ENCODE results near the gene GRIK4. TPM values are rescaled to one million over a fixed set of nuclear protein-coding genes. Genes with fewer than 3 reads are reported as not detected.

Gene GRIK4
- polyA plus RNA-seq, 1 of the 3 experiments (the other 2 are of a cell fraction) = 0.03 TPM

GRCh38 chr11:120994091-120994859, 482.7 kb downstream of the GRIK4 start:
- Histone ChIP-seq H3K27ac (ENCODE audit: low read depth in 2 of 2, low read length in 1 of 2) (no peak overlapping the region), H2AFZ (ENCODE audit: low read depth) (no peak overlapping the region), H3K27me3 (ENCODE audit: insufficient read depth) (no peaks in the 10 kb centered on the region), H3K79me2 (ENCODE audit: insufficient read depth) (no peaks in the 10 kb centered on the region), H3K9ac (no peak overlapping the region), H3K4me3 (ENCODE audit: low read depth in 2 of 2, low read length in 1 of 2) (no peak overlapping the region), H3K9me3 (no peaks in the 10 kb centered on the region), H4K20me1 (ENCODE audit: insufficient read depth) (no peaks in the 10 kb centered on the region), H3K4me2 (no peak overlapping the region), H3K36me3 (replicated peaks in 1 of 2; ENCODE audit: control insufficient read depth in 1 of 2, insufficient read depth in 2 of 2, low read length in 1 of 2) (no peaks in the 10 kb centered on the region), H3K4me1 (ENCODE audit: control insufficient read depth in 1 of 2, insufficient read depth in 2 of 2, low read depth in 1 of 2, low read length in 1 of 2) (peaks cover 0 to 6% of the 10 kb centered on the region in 2 experiments; a peak in 2 of 4 replicates), H3K9me2 (no peaks in the 10 kb centered on the region), H3F3A (replicated peaks; ENCODE audit: insufficient read depth) (no peaks in the 10 kb centered on the region)
- CTCF ChIA-PET = interaction anchor here (1.4 kb wide), 1 partner anchor 94 kb away, joined by 3 read pairs; no protein-coding TSS in a partner anchor
- WGBS (ENCODE audit: low lambda C conversion rate) = 10% methylated on average over 1 of the region's 1 CpG
- no peak for TF ChIP-seq FOXJ3 (CRISPR knock-in tag; IDR thresholded peaks at IDR 0.05)
- TF ChIP-seq EP300 (IDR thresholded peaks at IDR 0.05; ENCODE audit: borderline replicate concordance in 1 of 2, low read depth in 1 of 2, low read length in 1 of 2) = peak in 1 of 2 experiments; percentile 25; a peak in 1 of 4 replicates
- TF ChIP-seq CHD2 (IDR thresholded peaks at IDR 0.05; ENCODE audit: low read length, partially characterized antibody) = no peak
- TF ChIP-seq FOSL2 (IDR thresholded peaks at IDR 0.05; ENCODE audit: borderline replicate concordance, low read depth) = no peak
- peak; percentile 65; the same call in 1 of the 2 replicates for TF ChIP-seq GATA2 (CRISPR knock-in tag; IDR thresholded peaks at IDR 0.05)
- TF ChIP-seq RFX5 (IDR thresholded peaks at IDR 0.05; ENCODE audit: low read length) = no peak
- POLR2A ChIA-PET = no interaction called here
- DNase-seq = no peak

GRCh38 chr11:120995184-120995583, 483.6 kb downstream of the GRIK4 start:
- no peak for DNase-seq
- WGBS (ENCODE audit: low lambda C conversion rate) = 36% methylated on average over 2 of the region's 2 CpGs
- H3K36me3 ChIP-seq (replicated peaks in 1 of 2; ENCODE audit: control insufficient read depth in 1 of 2, insufficient read depth in 2 of 2, low read length in 1 of 2) = no peaks in the 10 kb centered on the region

GRCh38 chr11:120996973-120997372, 485.4 kb downstream of the GRIK4 start:
- no peaks in the 10 kb centered on the region for H4K20me1 ChIP-seq (ENCODE audit: insufficient read depth)
- H3K4me2 ChIP-seq = no peak overlapping the region
- H3K4me1 ChIP-seq (ENCODE audit: control insufficient read depth in 1 of 2, insufficient read depth in 2 of 2, low read depth in 1 of 2, low read length in 1 of 2) = peaks cover 0 to 6% of the 10 kb centered on the region in 2 experiments; a peak in 2 of 4 replicates
- ChIA-PET CTCF (interaction anchor here (1.1 to 1.7 kb wide), 2 partner anchors 16 to 44 kb away, joined by 3 to 5 read pairs; no protein-coding TSS in a partner anchor), POLR2A (no interaction called here)
- no peak overlapping the region for H3K9ac ChIP-seq
- H3K4me3 ChIP-seq (ENCODE audit: low read depth in 2 of 2, low read length in 1 of 2) = no peak overlapping the region
- no peaks in the 10 kb centered on the region for H3K9me3 ChIP-seq
- no peak for DNase-seq
- 36% methylated on average over 5 of the region's 5 CpGs for WGBS (ENCODE audit: low lambda C conversion rate)
- TF ChIP-seq FOSL2 (IDR thresholded peaks at IDR 0.05; ENCODE audit: borderline replicate concordance, low read depth) (no peak), TCF12 (IDR thresholded peaks at IDR 0.05) (no peak), POLR2AphosphoS5 (IDR thresholded peaks at IDR 0.05; ENCODE audit: low read depth, low read length) (no peak), TAF1 (IDR thresholded peaks at IDR 0.05; ENCODE audit: borderline replicate concordance, low read depth, low read length) (no peak), GATA2 (CRISPR knock-in tag; IDR thresholded peaks at IDR 0.05) (no peak), RAD21 (IDR thresholded peaks at IDR 0.05; ENCODE audit: low read length) (no peak), NRF1 (IDR thresholded peaks at IDR 0.05; ENCODE audit: low read depth, low read length) (no peak)
- no peaks in the 10 kb centered on the region for H3K27me3 ChIP-seq (ENCODE audit: insufficient read depth)
- H3K36me3 ChIP-seq (replicated peaks in 1 of 2; ENCODE audit: control insufficient read depth in 1 of 2, insufficient read depth in 2 of 2, low read length in 1 of 2) = no peaks in the 10 kb centered on the region
- H3K79me2 ChIP-seq (ENCODE audit: insufficient read depth) = no peaks in the 10 kb centered on the region
- no peaks in the 10 kb centered on the region for H3K9me2 ChIP-seq
- no peak overlapping the region for H3K27ac ChIP-seq (ENCODE audit: low read depth in 2 of 2, low read length in 1 of 2)
- no peaks in the 10 kb centered on the region for H3F3A ChIP-seq (replicated peaks; ENCODE audit: insufficient read depth)
- no peak overlapping the region for H2AFZ ChIP-seq (ENCODE audit: low read depth)

More at GRCh38 chr11:120995184-120995583, 483.6 kb downstream of the GRIK4 start:
- Histone ChIP-seq H2AFZ (ENCODE audit: low read depth) (no peak overlapping the region), H3K4me3 (ENCODE audit: low read depth in 2 of 2, low read length in 1 of 2) (no peak overlapping the region), H3F3A (replicated peaks; ENCODE audit: insufficient read depth) (no peaks in the 10 kb centered on the region), H3K9me2 (no peaks in the 10 kb centered on the region), H3K79me2 (ENCODE audit: insufficient read depth) (no peaks in the 10 kb centered on the region), H3K4me2 (no peak overlapping the region), H3K4me1 (ENCODE audit: control insufficient read depth in 1 of 2, insufficient read depth in 2 of 2, low read depth in 1 of 2, low read length in 1 of 2) (peaks cover 0 to 6% of the 10 kb centered on the region in 2 experiments; a peak in 2 of 4 replicates), H3K27ac (ENCODE audit: low read depth in 2 of 2, low read length in 1 of 2) (no peak overlapping the region), H4K20me1 (ENCODE audit: insufficient read depth) (no peaks in the 10 kb centered on the region), H3K27me3 (ENCODE audit: insufficient read depth) (no peaks in the 10 kb centered on the region), H3K9ac (no peak overlapping the region), H3K9me3 (no peaks in the 10 kb centered on the region)
- POLR2A ChIA-PET = no interaction called here
- CTCF ChIA-PET = interaction anchor here (1.0 to 1.4 kb wide), 3 partner anchors 82 to 199 kb away, joined by 3 to 4 read pairs (median 3); no protein-coding TSS in a partner anchor
- TF ChIP-seq FOSL2 (IDR thresholded peaks at IDR 0.05; ENCODE audit: borderline replicate concordance, low read depth) (no peak), GATA2 (CRISPR knock-in tag; IDR thresholded peaks at IDR 0.05) (0 out of 2 replicates have a peak, but pooled peaks have one; percentile 47)

Measured in SK-N-SH (cell line).